AG09309 (cell line): ENCODE results near the gene ROBO4.

Experiments
- DNase-seq: peaks from one replicate; pipeline ENCODE4 v3.0.0-alpha.2; 2010; ENCODE audit warnings: low read depth
- H3K4me3 ChIP-seq: 2 replicates; pipeline ENCODE4 v1.5.1; 2011; ENCODE audit warnings: mild to moderate bottlenecking, low read depth, low read length, moderate library complexity; ENCODE audit not compliant: control insufficient read depth
- TF ChIP-seq, protein P1 (sequence below): IDR thresholded peaks from 2 replicates; pipeline ENCODE4 v1.5.1; 2011; ENCODE audit warnings: mild to moderate bottlenecking, low read depth, low read length, inconsistent platforms; ENCODE audit not compliant: insufficient read depth, control insufficient read depth; ENCODE audit errors: missing control alignments

Gene ROBO4

GRCh38 chr11:124870430-124870829, 27.2 kb downstream of the ROBO4 start:
- TF ChIP-seq, protein P1, sequence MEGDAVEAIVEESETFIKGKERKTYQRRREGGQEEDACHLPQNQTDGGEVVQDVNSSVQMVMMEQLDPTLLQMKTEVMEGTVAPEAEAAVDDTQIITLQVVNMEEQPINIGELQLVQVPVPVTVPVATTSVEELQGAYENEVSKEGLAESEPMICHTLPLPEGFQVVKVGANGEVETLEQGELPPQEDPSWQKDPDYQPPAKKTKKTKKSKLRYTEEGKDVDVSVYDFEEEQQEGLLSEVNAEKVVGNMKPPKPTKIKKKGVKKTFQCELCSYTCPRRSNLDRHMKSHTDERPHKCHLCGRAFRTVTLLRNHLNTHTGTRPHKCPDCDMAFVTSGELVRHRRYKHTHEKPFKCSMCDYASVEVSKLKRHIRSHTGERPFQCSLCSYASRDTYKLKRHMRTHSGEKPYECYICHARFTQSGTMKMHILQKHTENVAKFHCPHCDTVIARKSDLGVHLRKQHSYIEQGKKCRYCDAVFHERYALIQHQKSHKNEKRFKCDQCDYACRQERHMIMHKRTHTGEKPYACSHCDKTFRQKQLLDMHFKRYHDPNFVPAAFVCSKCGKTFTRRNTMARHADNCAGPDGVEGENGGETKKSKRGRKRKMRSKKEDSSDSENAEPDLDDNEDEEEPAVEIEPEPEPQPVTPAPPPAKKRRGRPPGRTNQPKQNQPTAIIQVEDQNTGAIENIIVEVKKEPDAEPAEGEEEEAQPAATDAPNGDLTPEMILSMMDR, result no peak
- DNase-seq, result no peak
- H3K4me3 ChIP-seq, result no peak overlapping the region

DNA sequence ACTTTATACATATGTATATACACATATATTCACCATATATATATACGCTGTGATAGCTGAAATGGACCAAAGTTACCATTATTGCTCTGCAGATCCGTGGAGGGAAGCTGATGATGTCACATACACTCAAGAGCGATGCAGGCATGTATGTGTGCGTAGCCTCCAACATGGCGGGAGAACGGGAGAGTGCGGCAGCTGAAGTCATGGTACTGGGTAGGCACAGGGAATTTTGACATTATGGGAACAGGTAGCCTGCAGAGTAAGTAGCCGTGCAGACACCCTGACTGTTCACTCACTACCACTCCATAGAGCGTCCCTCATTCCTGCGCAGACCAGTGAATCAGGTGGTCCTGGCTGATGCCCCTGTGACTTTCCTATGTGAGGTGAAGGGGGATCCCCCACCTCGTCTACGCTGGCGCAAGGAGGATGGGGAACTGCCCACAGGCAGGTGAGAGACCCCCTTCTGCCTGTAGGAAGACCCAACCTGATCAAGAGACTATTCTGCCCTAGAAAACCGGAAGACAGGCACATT, 27.7 kb downstream of the ROBO4 start:
- no peak for DNase-seq
- H3K4me3 ChIP-seq, result no peak overlapping the region
- TF ChIP-seq, protein P1, result no peak

DNA sequence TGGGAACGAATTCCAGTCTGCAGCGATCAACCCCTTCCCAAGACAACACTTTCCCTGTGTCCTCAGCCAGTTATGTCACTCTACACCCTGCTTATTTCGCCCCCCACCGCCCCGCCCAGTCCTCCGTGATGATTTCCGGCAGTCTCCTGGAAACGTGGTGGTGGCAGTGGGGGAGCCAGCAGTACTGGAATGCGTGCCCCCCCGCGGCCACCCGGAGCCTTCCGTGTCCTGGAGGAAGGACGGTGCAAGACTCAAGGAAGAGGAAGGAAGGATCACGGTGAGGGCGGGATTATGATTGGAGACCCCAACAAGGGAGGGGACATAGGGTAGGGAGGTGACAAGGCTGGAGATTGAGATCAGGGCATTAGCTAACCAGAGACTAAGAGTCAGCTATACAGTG, 28.3 kb downstream of the ROBO4 start:
- no peak overlapping the region for H3K4me3 ChIP-seq
- TF ChIP-seq, protein P1, result no peak
- no peak for DNase-seq

GRCh38 chr11:124868331-124869274, 29.1 kb downstream of the ROBO4 start:
- no peak for DNase-seq
- TF ChIP-seq, protein P1, result no peak
- no peak overlapping the region for H3K4me3 ChIP-seq

DNA sequence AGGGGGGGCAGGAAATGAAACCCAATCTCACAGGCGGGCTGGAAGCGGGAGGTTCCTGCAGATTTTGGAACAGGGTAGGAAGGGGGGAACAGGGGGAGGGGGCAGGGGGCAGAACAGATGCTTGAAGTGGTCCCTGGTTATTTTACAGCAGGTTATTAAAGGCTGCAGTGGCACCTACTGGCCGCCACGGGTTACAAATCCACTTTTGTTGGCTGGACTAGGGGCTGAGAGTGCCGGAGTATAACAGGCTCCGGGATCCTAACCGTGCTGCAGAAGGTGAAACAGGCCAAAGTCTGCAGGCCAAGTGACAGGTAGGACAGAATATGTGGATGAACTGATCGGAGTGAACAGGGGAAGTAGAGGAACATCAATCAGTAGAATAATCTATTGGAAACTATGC, 30.0 kb downstream of the ROBO4 start:
- no peak for DNase-seq
- H3K4me3 ChIP-seq, result no peak overlapping the region
- TF ChIP-seq, protein P1, result peak; percentile 52

- no peak for DNase-seq
- H3K4me3 ChIP-seq, result peak overlapping the region; percentile 22
- TF ChIP-seq, protein P1, result peak; percentile 62
Observed at GRCh38 chr11:124865902-124866851, 31.5 kb downstream of the ROBO4 start.
